Lower leg skin (tissue), 4 donors: Measurements from ENCODE around the gene POLR2B. TPM values are rescaled to one million over a fixed set of nuclear protein-coding genes. Genes with fewer than 3 reads are reported as not detected.

Experiments
- DNase-seq, 2 donors: peaks; one replicate each; pipeline ENCODE4 v3.0.0-alpha.2; 2019; ENCODE audit warnings: low spot score in 2 of 2
- H3K4me3 ChIP-seq: fragments of 200-600 bp; sonication (generic); 2 replicates; pipeline ENCODE4 v1.5.1; 2017; ENCODE audit warnings: mild to moderate bottlenecking, low read depth; ENCODE audit not compliant: poor library complexity, severe bottlenecking
- POLR2A ChIP-seq, 2 donors: fragments of 450-650 bp; IDR thresholded peaks; one replicate each; pipeline ENCODE4 v1.6.1; 2016 to 2017; ENCODE audit warnings: antibody characterized with exemption in 2 of 2, mild to moderate bottlenecking in 1 of 2, moderate library complexity in 1 of 2
- WGBS, 2 donors: methylation state at CpG; one replicate each; pipeline ENCODE4 v1.1.5; 2018; 5-methylcytosine and 5-hydroxymethylcytosine counted together
- intact Hi-C: fragments of 100-400 bp; cut with DNase I; formaldehyde crosslinking; loops from one replicate; pipeline ENCODE4 v1.15.0; 2023; ENCODE audit warnings: low total_unique reads
- total RNA-seq, 4 donors: library from RNA; depleted of rRNA; stranded (reverse); fragments of >200 nt; gene quantifications; one replicate each; pipeline ENCODE4 v1.1.0, GENCODE V29; 2016
- TF ChIP-seq, protein P1 (sequence below), 3 donors: fragments of 450-650 bp; IDR thresholded peaks; one replicate each; pipeline ENCODE4 v1.5.1; 2016; ENCODE audit warnings: antibody characterized with exemption in 3 of 3, mild to moderate bottlenecking in 3 of 3, moderate library complexity in 2 of 3

The POLR2B gene
- total RNA-seq, 4 donors from 2014 or later, result 47.5 to 109 (median 75.1) TPM

DNA sequence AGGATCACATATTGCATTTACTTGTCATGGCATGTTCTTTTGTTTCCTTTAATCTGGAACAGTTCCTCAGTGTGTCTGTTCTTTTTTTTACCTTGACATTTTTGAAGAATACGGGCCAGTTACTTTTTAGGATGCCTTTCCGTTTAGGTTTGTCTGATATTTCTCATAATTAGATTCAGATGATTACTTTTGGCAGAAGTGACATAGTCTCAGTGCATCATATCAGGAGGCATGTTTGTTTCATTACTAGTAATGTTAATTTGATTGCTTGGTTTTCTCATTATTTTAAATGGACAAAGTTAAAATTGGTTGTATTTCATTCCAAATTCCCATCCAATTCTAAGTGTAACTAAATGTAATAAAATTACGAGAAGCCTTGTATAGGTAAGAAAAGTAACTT, 8.3 kb downstream of the POLR2B start:
- H3K4me3 ChIP-seq, result no peak overlapping the region
- no peak for TF ChIP-seq POLR2A (IDR thresholded peaks at IDR 0.05)
- TF ChIP-seq, protein P1, sequence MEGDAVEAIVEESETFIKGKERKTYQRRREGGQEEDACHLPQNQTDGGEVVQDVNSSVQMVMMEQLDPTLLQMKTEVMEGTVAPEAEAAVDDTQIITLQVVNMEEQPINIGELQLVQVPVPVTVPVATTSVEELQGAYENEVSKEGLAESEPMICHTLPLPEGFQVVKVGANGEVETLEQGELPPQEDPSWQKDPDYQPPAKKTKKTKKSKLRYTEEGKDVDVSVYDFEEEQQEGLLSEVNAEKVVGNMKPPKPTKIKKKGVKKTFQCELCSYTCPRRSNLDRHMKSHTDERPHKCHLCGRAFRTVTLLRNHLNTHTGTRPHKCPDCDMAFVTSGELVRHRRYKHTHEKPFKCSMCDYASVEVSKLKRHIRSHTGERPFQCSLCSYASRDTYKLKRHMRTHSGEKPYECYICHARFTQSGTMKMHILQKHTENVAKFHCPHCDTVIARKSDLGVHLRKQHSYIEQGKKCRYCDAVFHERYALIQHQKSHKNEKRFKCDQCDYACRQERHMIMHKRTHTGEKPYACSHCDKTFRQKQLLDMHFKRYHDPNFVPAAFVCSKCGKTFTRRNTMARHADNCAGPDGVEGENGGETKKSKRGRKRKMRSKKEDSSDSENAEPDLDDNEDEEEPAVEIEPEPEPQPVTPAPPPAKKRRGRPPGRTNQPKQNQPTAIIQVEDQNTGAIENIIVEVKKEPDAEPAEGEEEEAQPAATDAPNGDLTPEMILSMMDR (IDR thresholded peaks at IDR 0.05), result no peak
- intact Hi-C loops, result no loop called here
- DNase-seq, result no peak
- WGBS, 2 donors, result 77 to 80% methylated on average over 3 of the region's 3 CpGs

DNA sequence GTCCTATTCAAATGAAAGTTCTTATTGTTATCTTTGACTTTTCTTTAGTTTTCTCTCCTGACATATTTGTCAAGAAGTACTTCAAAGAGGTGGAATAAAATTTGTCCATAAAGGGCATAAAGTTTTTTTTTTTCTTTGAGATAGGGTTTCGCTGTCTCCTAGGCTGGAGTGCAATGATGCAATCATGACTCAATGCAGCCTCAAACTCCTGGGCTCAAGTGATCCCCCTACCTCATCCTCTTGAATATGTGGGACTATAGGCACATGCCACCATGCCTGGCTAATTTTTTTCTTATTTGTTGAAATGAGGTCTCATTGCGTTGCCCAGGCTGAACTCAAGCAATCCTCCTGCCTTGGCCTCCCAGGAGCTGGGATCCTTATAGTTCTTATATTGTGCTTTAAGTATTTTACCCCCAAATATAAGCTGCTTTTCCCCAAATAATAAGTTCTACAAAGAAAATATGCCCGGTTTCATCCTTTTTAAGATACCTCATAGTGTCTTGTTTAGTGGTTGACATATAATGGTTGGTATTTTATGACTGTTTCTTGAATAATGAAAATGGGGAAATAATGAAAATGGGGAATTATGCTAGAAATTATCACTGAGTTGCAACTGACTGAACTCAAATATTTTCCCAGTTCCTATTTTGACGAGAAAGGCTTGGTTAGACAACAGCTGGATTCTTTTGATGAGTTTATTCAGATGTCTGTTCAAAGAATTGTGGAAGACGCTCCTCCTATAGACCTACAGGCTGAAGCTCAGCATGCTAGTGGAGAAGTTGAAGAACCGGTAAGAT, 11.6 kb downstream of the POLR2B start:
- H3K4me3 ChIP-seq, result no peak overlapping the region
- TF ChIP-seq, protein P1 (IDR thresholded peaks at IDR 0.05), result no peak
- no peak for TF ChIP-seq POLR2A (IDR thresholded peaks at IDR 0.05)
- intact Hi-C loops, result no loop called here
- WGBS, 2 donors, result 89 to 92% methylated on average over 6 of the region's 6 CpGs
- DNase-seq, result no peak

DNA sequence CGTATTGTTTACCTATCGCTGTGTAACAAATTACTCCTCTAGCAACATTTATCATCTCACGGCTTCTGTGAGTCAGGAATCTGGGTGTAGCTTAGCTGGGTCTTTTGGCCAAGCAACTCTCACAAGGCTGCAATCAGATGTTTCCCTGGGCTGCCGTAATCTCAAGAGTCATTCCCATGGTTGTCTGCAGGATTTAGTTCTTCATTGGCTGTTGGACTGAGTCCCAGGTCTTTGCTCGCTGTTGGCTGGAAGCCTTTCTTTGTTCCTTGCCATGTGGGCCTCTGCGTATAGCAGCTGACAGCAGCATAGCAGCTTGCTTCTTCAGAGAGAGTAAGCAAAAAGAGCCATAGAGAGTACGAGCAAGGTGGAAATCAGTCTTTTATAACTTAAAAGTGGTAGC, 16.8 kb downstream of the POLR2B start:
- intact Hi-C loops, result no loop called here
- no peak overlapping the region for H3K4me3 ChIP-seq
- no peak for TF ChIP-seq POLR2A (IDR thresholded peaks at IDR 0.05)
- TF ChIP-seq, protein P1 (IDR thresholded peaks at IDR 0.05), result no peak
- peak in 1 of 2 donors; percentile 43 for DNase-seq
- WGBS, 2 donors, result 39 to 46% methylated on average over 7 of the region's 7 CpGs

DNA sequence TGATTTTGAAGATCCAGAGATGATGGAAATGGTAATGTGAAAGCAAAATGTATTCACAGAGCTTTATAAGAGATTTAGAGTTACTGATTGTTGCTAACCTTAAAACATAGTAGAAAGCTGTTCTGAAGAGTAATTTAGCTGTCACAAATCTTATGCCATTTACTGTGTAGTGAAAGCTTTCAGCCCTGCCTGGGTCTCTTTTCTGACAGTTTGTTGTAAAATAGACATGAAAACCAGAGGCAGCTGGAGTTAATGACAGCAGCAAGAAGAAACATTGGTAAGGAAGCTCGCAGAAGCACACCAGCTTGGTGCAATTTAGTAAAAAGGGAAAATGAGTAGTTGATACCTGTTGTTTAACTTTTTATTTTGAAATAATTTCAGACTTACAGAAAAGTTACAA, 21.1 kb downstream of the POLR2B start:
- DNase-seq, result no peak
- no peak for TF ChIP-seq POLR2A (IDR thresholded peaks at IDR 0.05)
- TF ChIP-seq, protein P1 (IDR thresholded peaks at IDR 0.05), result no peak
- 88 to 95% methylated on average over 1 of the region's 1 CpG for WGBS, 2 donors

DNA sequence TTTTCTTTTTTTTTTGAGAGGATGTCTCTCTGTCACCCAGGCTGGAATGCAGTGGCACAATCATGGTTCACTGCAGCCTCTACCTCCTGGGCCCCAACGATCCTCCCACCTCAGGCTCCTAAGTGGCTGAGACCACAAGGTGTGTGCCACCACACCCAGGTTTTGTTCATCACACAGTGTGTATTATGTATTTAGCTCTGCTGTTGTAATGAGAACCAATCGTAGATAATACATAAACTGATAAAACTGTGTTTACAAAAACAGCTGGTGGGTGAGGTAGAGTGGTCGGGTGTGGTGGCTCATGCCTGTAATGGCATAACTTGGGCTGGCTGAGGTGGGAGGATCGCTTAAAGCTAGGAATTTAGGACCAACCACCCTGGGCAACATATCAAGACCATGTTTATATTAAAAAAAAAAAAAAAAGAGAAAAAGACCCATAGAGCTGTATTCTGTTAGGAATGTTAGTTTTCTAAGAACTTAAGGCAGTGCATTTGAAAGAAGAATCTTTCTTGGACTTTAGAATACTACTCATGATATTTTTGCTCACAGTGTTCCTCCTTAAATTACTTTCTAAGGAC, 34.9 kb downstream of the POLR2B start:
- 78 to 81% methylated on average over 4 of the region's 4 CpGs for WGBS, 2 donors
- no peak overlapping the region for H3K4me3 ChIP-seq
- intact Hi-C loops, result no loop called here
- TF ChIP-seq, protein P1 (IDR thresholded peaks at IDR 0.05), result no peak
- no peak for TF ChIP-seq POLR2A (IDR thresholded peaks at IDR 0.05)
- no peak for DNase-seq

More for the DNA sequence above, 21.1 kb downstream of the POLR2B start:
- intact Hi-C loops, result no loop called here
- H3K4me3 ChIP-seq, result no peak overlapping the region
